Body of pancreas (tissue), 4 donors: ENCODE measurements around the gene RAI1. TPM values are rescaled to one million over a fixed set of nuclear protein-coding genes. Genes with fewer than 3 reads are reported as not detected.

ENCODE experiments used
- ATAC-seq: fragments of 150-250 bp; one replicate; pipeline ENCODE4 v1.9.1; 2016
- DNase-seq, 4 donors: peaks; one replicate each; pipeline ENCODE4 v3.0.0-alpha.2; 2019
- H3K27ac ChIP-seq, 4 donors: fragments of 200-600 bp; sonication (generic); 1 replicate in 3 of 4; 2 replicates in 1 of 4; pipeline versions ENCODE4 v1.5.1 to v1.6.1; 2016 to 2019; ENCODE audit warnings: mild to moderate bottlenecking in 1 of 4, mixed read lengths in 1 of 4, moderate library complexity in 1 of 4
- H3K27me3 ChIP-seq, 2 donors: fragments of 200-600 bp; sonication (generic); one replicate each; pipeline ENCODE4 v1.6.0; 2016; ENCODE audit warnings: mild to moderate bottlenecking in 1 of 2
- H3K36me3 ChIP-seq, 2 donors: fragments of 200-600 bp; sonication (generic); replicated peaks in 1 of 2; 2 replicates each; pipeline ENCODE4 v1.5.1; 2016; ENCODE audit warnings: low read depth in 2 of 2; ENCODE audit not compliant: insufficient read depth in 1 of 2
- H3K4me1 ChIP-seq: fragments of 200-600 bp; sonication (generic); one replicate; pipeline ENCODE4 v1.6.0; 2016
- H3K4me3 ChIP-seq, 2 donors: fragments of 200-600 bp; sonication (generic); 1 replicate in 1 of 2; 2 replicates in 1 of 2; pipeline ENCODE4 v1.5.1; 2016 to 2019
- H3K9me3 ChIP-seq, 3 donors: fragments of 200-600 bp; sonication (generic); 1 replicate in 2 of 3; 2 replicates in 1 of 3; pipeline ENCODE4 v1.5.1; 2016
- POLR2A ChIP-seq, 3 donors: fragments of 450-650 bp; IDR thresholded peaks; one replicate each; pipeline ENCODE4 v1.6.1; 2016; ENCODE audit warnings: antibody characterized with exemption in 3 of 3, mild to moderate bottlenecking in 2 of 3
- WGBS, 2 donors: methylation state at CpG; one replicate each; pipeline ENCODE4 v1.1.5; 2017; 5-methylcytosine and 5-hydroxymethylcytosine counted together
- intact Hi-C: fragments of 100-400 bp; cut with DNase I; formaldehyde crosslinking; loops from one replicate; pipeline ENCODE4 v1.15.1; 2023
- total RNA-seq, 2 donors: library from RNA; depleted of rRNA; stranded (reverse); fragments of >200 nt; gene quantifications; one replicate each; pipeline ENCODE4 v1.1.0, GENCODE V29; 2016
- TF ChIP-seq, protein P1 (sequence below), 7 experiments: fragments of 450-650 bp in 4 of 7; fragments of 200-600 bp in 3 of 7; sonication (generic) in 3 of 7; IDR thresholded peaks; one replicate each; pipeline ENCODE4 v1.5.1; 2016 to 2019; ENCODE audit warnings: antibody characterized with exemption in 7 of 7

The RAI1 gene
- total RNA-seq, 2 donors from 2014 or later = 16.3 to 41.5 TPM

DNA sequence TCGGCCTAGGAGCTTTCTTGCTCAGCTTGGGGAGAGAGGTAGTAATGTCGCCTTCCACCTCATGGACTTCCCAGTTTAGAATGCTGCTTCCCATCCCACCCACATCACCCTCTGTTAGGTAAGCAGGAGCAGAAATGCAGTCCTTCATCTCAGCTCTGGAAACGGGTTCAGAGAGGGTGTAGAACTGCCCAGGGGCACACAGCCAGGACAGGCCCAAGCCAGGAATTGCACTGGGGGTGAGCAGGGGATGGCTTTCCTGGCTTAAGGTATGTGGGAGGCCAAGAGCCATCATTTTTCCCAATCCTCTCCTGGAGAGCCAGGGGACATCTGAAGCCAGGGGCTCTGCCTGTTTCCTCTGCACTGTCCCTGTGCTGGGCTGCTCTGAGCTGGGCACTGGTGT is 33.6 kb downstream of the RAI1 start:
- intact Hi-C loops = no loop called here

DNA sequence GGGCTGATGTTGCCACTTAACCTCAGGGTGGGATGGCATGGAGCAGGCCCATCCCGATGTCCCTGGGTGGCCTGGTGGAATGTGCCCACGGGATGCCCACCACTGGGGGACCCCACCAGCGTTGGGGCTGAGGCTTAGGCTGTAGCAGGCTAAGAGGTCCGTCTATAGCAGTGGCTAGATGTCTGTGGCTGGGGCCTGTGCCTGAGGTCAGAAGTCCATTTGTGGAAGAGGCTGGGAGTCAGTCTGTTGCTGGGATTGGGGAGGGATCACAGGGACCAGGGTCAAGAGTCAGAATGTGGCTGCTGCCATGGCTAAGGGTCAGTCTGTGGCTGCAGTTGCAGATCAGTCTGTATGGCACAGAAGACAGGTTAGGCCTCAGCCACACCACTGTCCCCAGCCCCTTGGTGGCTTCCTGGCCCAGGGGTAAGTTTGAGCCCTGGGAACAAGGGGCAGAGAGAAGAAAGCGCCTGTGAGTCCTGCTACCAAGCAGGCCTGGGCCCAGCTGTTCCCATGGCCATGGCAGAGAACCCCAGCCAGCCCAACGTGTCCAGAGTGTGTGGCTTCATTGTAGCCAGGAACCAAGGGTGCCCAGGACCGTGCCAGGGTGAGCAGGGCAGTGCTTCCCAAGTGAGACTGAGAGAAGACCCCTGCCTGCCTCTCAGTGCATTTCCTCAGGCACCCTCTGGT is 35.7 kb downstream of the RAI1 start:
- 71 to 72% methylated on average over 2 to 4 of the region's 7 CpGs for WGBS, 2 donors
- Histone ChIP-seq H3K9me3 (no peaks in the 10 kb centered on the region), H3K27ac (no peak overlapping the region), H3K36me3 (no peaks in the 10 kb centered on the region), H3K4me1 (peaks cover 33% of the 10 kb centered on the region), H3K4me3 (no peak overlapping the region), H3K27me3 (no peaks in the 10 kb centered on the region)
- ATAC-seq = no peak
- TF ChIP-seq, protein P1, sequence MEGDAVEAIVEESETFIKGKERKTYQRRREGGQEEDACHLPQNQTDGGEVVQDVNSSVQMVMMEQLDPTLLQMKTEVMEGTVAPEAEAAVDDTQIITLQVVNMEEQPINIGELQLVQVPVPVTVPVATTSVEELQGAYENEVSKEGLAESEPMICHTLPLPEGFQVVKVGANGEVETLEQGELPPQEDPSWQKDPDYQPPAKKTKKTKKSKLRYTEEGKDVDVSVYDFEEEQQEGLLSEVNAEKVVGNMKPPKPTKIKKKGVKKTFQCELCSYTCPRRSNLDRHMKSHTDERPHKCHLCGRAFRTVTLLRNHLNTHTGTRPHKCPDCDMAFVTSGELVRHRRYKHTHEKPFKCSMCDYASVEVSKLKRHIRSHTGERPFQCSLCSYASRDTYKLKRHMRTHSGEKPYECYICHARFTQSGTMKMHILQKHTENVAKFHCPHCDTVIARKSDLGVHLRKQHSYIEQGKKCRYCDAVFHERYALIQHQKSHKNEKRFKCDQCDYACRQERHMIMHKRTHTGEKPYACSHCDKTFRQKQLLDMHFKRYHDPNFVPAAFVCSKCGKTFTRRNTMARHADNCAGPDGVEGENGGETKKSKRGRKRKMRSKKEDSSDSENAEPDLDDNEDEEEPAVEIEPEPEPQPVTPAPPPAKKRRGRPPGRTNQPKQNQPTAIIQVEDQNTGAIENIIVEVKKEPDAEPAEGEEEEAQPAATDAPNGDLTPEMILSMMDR (IDR thresholded peaks at IDR 0.05) = no peak
- TF ChIP-seq POLR2A (IDR thresholded peaks at IDR 0.05) = no peak
- DNase-seq = no peak
- intact Hi-C loops = no loop called here

More for the DNA sequence above, 33.6 kb downstream of the RAI1 start:
- Histone ChIP-seq H3K4me3 (no peak overlapping the region), H3K9me3 (no peaks in the 10 kb centered on the region), H3K27me3 (no peaks in the 10 kb centered on the region), H3K36me3 (no peaks in the 10 kb centered on the region), H3K4me1 (peaks cover 39% of the 10 kb centered on the region), H3K27ac (peak overlapping the region in 3 of 4 donors; percentile 60 to 89 (median 75))
- no peak for TF ChIP-seq POLR2A (IDR thresholded peaks at IDR 0.05)
- TF ChIP-seq, protein P1 (IDR thresholded peaks at IDR 0.05) = no peak
- DNase-seq = no peak
- ATAC-seq = no peak
- WGBS, 2 donors = 60 to 83% methylated on average over 1 to 3 of the region's 3 CpGs

DNA sequence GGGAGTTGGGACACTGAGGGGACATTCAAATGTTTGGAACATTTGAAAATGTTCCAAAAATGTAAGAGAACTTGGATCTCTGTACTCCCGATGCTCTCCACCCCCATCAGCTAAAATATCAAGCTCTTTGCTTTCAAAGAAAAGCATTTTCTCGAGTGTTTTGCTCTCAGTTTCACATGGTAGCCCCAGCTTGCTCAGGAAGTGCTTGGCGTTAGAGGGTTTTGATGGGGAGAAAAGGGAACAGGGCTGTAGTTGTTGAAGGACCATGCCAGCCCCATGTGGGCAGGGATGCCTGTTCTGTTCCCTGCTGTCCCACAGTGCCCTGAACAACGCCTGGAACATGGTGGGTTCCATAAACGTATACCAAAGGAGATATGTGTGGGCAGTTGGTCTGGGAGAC is 37.0 kb downstream of the RAI1 start:
- WGBS, 2 donors = 79 to 80% methylated on average over 5 of the region's 5 CpGs

DNA sequence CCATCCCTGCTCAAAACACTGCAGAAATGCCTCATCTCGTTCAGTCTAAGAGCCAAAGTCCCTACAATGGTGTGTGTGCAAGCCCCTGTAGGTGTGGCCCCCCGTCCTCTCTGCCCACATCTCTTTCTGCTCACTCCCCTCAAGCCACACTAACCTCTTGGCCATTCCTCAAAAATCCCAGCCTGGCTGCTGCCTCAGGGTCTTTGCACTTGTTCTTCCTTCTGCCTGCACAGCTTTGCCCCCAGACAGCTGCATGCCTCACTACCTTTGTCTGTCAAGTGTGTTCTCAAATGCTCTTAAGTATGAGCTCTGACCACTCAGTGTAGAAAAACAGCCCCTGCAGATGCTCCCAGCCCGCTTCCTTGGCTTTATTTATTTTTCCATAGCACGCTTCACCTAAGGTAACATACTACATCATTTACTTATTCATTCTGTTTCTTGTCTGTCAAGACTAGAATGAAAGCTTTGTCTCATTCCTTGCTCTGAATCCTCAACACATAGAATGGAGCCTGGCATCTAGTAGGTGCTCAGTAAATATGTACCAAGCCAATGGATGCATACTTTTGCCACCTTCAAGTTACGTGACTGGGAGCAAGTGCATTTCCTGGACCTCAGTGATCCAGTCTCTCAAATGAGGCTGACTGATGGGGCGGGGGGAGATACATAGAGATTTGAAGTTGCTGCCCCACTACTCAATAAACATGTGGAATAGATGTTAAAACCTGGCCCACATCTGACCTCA is 38.1 kb downstream of the RAI1 start:
- DNase-seq (no peak), ATAC-seq (no peak)
- Histone ChIP-seq H3K36me3 (no peaks in the 10 kb centered on the region), H3K27ac (peak overlapping the region in 3 of 4 donors; percentile 15 to 44 (median 38)), H3K4me3 (no peak overlapping the region), H3K9me3 (no peaks in the 10 kb centered on the region), H3K27me3 (no peaks in the 10 kb centered on the region), H3K4me1 (peaks cover 36% of the 10 kb centered on the region)
- intact Hi-C loops = no loop called here
- 86% methylated on average over 6 of the region's 6 CpGs for WGBS, 2 donors
- no peak for TF ChIP-seq POLR2A (IDR thresholded peaks at IDR 0.05)
- TF ChIP-seq, protein P1 (IDR thresholded peaks at IDR 0.05) = no peak

More for the DNA sequence above, 37.0 kb downstream of the RAI1 start:
- H3K27me3 ChIP-seq = no peaks in the 10 kb centered on the region
- H3K4me1 ChIP-seq = peaks cover 45% of the 10 kb centered on the region
- H3K27ac ChIP-seq = peak overlapping the region in 1 of 4 donors; percentile 12
- no peak overlapping the region for H3K4me3 ChIP-seq
- TF ChIP-seq POLR2A (IDR thresholded peaks at IDR 0.05) = no peak
- TF ChIP-seq, protein P1 (IDR thresholded peaks at IDR 0.05) = no peak
- H3K36me3 ChIP-seq = no peaks in the 10 kb centered on the region
- no peak for DNase-seq
- intact Hi-C loops = no loop called here
- no peaks in the 10 kb centered on the region for H3K9me3 ChIP-seq
- no peak for ATAC-seq
